ENCODE data around the gene ACLY.
"Not testable (repeated sequence)": the region's sequence is repeated elsewhere in the genome, so short reads cannot be mapped to it uniquely, and the experiment has no call there.

- TF ChIP-seq RNF2 (IDR thresholded peaks at IDR 0.05; ENCODE audit: borderline replicate concordance, low read depth); RARB (CRISPR knock-in tag; IDR thresholded peaks at IDR 0.05); CTCF (IDR thresholded peaks at IDR 0.05); MAX (IDR thresholded peaks at IDR 0.05); SREBF2 (IDR thresholded peaks at IDR 0.05); POLR2A (IDR thresholded peaks at IDR 0.05; ENCODE audit: low read length); REST (IDR thresholded peaks at IDR 0.05); PHF8 (IDR thresholded peaks at IDR 0.05; ENCODE audit: borderline replicate concordance, low read depth); RCOR1 (IDR thresholded peaks at IDR 0.05; ENCODE audit: low read depth, low read length); CHD4 (IDR thresholded peaks at IDR 0.05; ENCODE audit: borderline replicate concordance); ZNF302 (CRISPR knock-in tag; IDR thresholded peaks at IDR 0.05); EHF (CRISPR knock-in tag; IDR thresholded peaks at IDR 0.05); MYC (IDR thresholded peaks at IDR 0.05; ENCODE audit: borderline replicate concordance, low read length): not testable (repeated sequence)
Observed at GRCh38 chr17:41874293-41874670, 44.5 kb downstream of the ACLY start.
